Measurements from ENCODE around the gene ISCU. TPM values are rescaled to one million over a fixed set of nuclear protein-coding genes. Genes with fewer than 3 reads are reported as not detected.

ISCU gene
- total and polyA plus RNA-seq, 10 donors, result 98.9 to 220 (median 160) TPM

- TF ChIP-seq POLR2A (IDR thresholded peaks at IDR 0.05) (no peak), POLR2AphosphoS5 (IDR thresholded peaks at IDR 0.05) (peak; percentile 68 to 81 (median 73))
- 35 to 62% (median 45%) methylated on average over 6 to 21 of the region's 21 CpGs for WGBS, 5 donors
- Histone ChIP-seq H3K27me3 (replicated peaks in 1 of 7) (peaks cover 0 to 13% (median 0%) of the 10 kb centered on the region in 7 donors), H3K9me3 (no peaks in the 10 kb centered on the region), H3K36me3 (no peaks in the 10 kb centered on the region), H3K4me1 (peaks cover 3 to 41% (median 22%) of the 10 kb centered on the region in 6 donors), H3K27ac (peak overlapping the region in 4 of 8 donors; percentile 7 to 59 (median 27)), H3K4me3 (no peak overlapping the region)
- intact Hi-C loops (cut with DNase I; ENCODE audit: low total_unique reads), result no loop called here
- no peak for DNase-seq
These were observed 47.3 kb downstream of the ISCU start for GRCh38 chr12:108609537-108610335.

GRCh38 chr12:108610336-108610815 lies 48.0 kb downstream of the ISCU start:
- intact Hi-C loops (cut with DNase I; ENCODE audit: low total_unique reads), result no loop called here

GRCh38 chr12:108610856-108611605 lies 48.6 kb downstream of the ISCU start:
- H3K9me3 ChIP-seq, result peaks cover 0 to 7% (median 5%) of the 10 kb centered on the region in 8 donors
- no peak for TF ChIP-seq CTCF (IDR thresholded peaks at IDR 0.05 in 8 of 11, conservative IDR thresholded peaks at IDR 0.05 in 3 of 11)
- TF ChIP-seq POLR2A (IDR thresholded peaks at IDR 0.05), result no peak
- no peak for TF ChIP-seq POLR2AphosphoS5 (IDR thresholded peaks at IDR 0.05)
- H3K36me3 ChIP-seq, result no peaks in the 10 kb centered on the region
- peaks cover 0 to 13% (median 0%) of the 10 kb centered on the region in 7 donors for H3K27me3 ChIP-seq (replicated peaks in 1 of 7)
- H3K4me1 ChIP-seq, result peaks cover 3 to 41% (median 22%) of the 10 kb centered on the region in 6 donors
- H3K27ac ChIP-seq, result peak overlapping the region in 1 of 8 donors; percentile 1
- DNase-seq, result no peak
- WGBS, 5 donors, result 80 to 91% (median 89%) methylated on average over 14 to 15 of the region's 15 CpGs
- intact Hi-C loops (cut with DNase I; ENCODE audit: low total_unique reads), result no loop called here
- no peak overlapping the region for H3K4me3 ChIP-seq

More at GRCh38 chr12:108610336-108610815, 48.0 kb downstream of the ISCU start:
- peaks cover 3 to 41% (median 22%) of the 10 kb centered on the region in 6 donors for H3K4me1 ChIP-seq
- peaks cover 0 to under 1% (median 0%) of the 10 kb centered on the region in 8 donors for H3K9me3 ChIP-seq
- H3K4me3 ChIP-seq, result no peak overlapping the region
- TF ChIP-seq POLR2A (IDR thresholded peaks at IDR 0.05) (no peak), CTCF (IDR thresholded peaks at IDR 0.05 in 8 of 11, conservative IDR thresholded peaks at IDR 0.05 in 3 of 11) (no peak), POLR2AphosphoS5 (IDR thresholded peaks at IDR 0.05) (no peak)
- no peaks in the 10 kb centered on the region for H3K36me3 ChIP-seq
- WGBS, 5 donors, result 90 to 95% (median 91%) methylated on average over 8 of the region's 8 CpGs
- peak overlapping the region in 3 of 8 donors; percentile 7 to 59 (median 31) for H3K27ac ChIP-seq
- no peak for DNase-seq
- H3K27me3 ChIP-seq (replicated peaks in 1 of 7), result peaks cover 0 to 13% (median 0%) of the 10 kb centered on the region in 7 donors

GRCh38 chr12:108611884-108612415 lies 49.6 kb downstream of the ISCU start:
- Histone ChIP-seq H3K4me3 (no peak overlapping the region), H3K9me3 (peaks cover 0 to 9% (median 7%) of the 10 kb centered on the region in 8 donors), H3K27me3 (replicated peaks in 1 of 7) (peaks cover 0 to 13% (median 0%) of the 10 kb centered on the region in 7 donors), H3K4me1 (peaks cover 10 to 50% (median 31%) of the 10 kb centered on the region in 6 donors), H3K36me3 (no peaks in the 10 kb centered on the region), H3K27ac (no peak overlapping the region)
- DNase-seq, result no peak
- intact Hi-C loops (cut with DNase I; ENCODE audit: low total_unique reads), result no loop called here
- WGBS, 5 donors, result 49 to 65% (median 60%) methylated on average over 4 to 5 of the region's 5 CpGs
- TF ChIP-seq CTCF (IDR thresholded peaks at IDR 0.05 in 8 of 11, conservative IDR thresholded peaks at IDR 0.05 in 3 of 11) (peak in 10 of 11 experiments; percentile 18 to 71 (median 60)), POLR2AphosphoS5 (IDR thresholded peaks at IDR 0.05) (peak in 1 of 3 donors; percentile 32), POLR2A (IDR thresholded peaks at IDR 0.05) (no peak)
